Esophagus muscularis mucosa (tissue), 4 donors: ENCODE measurements around the gene CSRNP2. TPM values are rescaled to one million over a fixed set of nuclear protein-coding genes. Genes with fewer than 3 reads are reported as not detected.
"Not testable (repeated sequence)": the region's sequence is repeated elsewhere in the genome, so short reads cannot be mapped to it uniquely, and the experiment has no call there.

ENCODE experiments used
- DNase-seq: peaks from one replicate; pipeline ENCODE4 v3.0.0-alpha.2; 2017; ENCODE audit errors: extremely low spot score
- H3K27ac ChIP-seq, 4 donors: fragments of 200-600 bp; sonication (generic); replicated peaks in 1 of 4; 1 replicate in 3 of 4; 2 replicates in 1 of 4; pipeline ENCODE4 v1.5.1; 2016 to 2019; ENCODE audit warnings: mild to moderate bottlenecking in 1 of 4
- H3K27me3 ChIP-seq, 4 donors: fragments of 200-600 bp; sonication (generic); one replicate each; pipeline versions ENCODE4 v1.5.1 to v1.6.0; 2016 to 2019
- H3K36me3 ChIP-seq, 4 donors: fragments of 200-600 bp; sonication (generic); one replicate each; pipeline ENCODE4 v1.5.1; 2016 to 2019
- H3K4me1 ChIP-seq, 4 donors: fragments of 200-600 bp; sonication (generic); one replicate each; pipeline ENCODE4 v1.5.1; 2016 to 2019
- H3K4me3 ChIP-seq, 4 donors: fragments of 200-600 bp; sonication (generic); 1 replicate in 2 of 4; 2 replicates in 2 of 4; pipeline ENCODE4 v1.5.1; 2016 to 2019; ENCODE audit warnings: mild to moderate bottlenecking in 4 of 4, moderate library complexity in 1 of 4
- H3K9me3 ChIP-seq, 4 donors: fragments of 200-600 bp; sonication (generic); 1 replicate in 3 of 4; 2 replicates in 1 of 4; pipeline ENCODE4 v1.5.1; 2016 to 2019
- EP300 ChIP-seq: sonication (generic); formaldehyde crosslinking; IDR thresholded peaks from one replicate; pipeline ENCODE4 v1.6.1; 2017; ENCODE audit warnings: antibody characterized with exemption
- POLR2A ChIP-seq: fragments of 450-650 bp; IDR thresholded peaks from one replicate; pipeline ENCODE4 v1.6.1; 2017; ENCODE audit warnings: antibody characterized with exemption, moderate library complexity, mild to moderate bottlenecking, low read depth
- POLR2AphosphoS5 ChIP-seq, 2 donors: sonication (generic); formaldehyde crosslinking; IDR thresholded peaks; one replicate each; pipeline ENCODE4 v1.6.1; 2017; ENCODE audit warnings: antibody characterized with exemption in 2 of 2
- WGBS: methylation state at CpG from one replicate; pipeline ENCODE4 v1.1.5; 2018; 5-methylcytosine and 5-hydroxymethylcytosine counted together
- intact Hi-C: fragments of 100-400 bp; cut with DNase I; formaldehyde crosslinking; loops from one replicate; pipeline ENCODE4 v1.15.1; 2023
- total RNA-seq, 4 donors: library from RNA; depleted of rRNA; stranded (reverse); fragments of >200 nt; gene quantifications; one replicate each; pipeline versions ENCODE4 v1.1.0 to v1.2.1, GENCODE V29; 2016
- TF ChIP-seq, protein P1 (sequence below), 3 experiments: fragments of 200-600 bp in 2 of 3; fragments of 450-650 bp in 1 of 3; sonication (generic) in 2 of 3; IDR thresholded peaks; one replicate each; pipeline ENCODE4 v1.5.1; 2017 to 2019; ENCODE audit warnings: antibody characterized with exemption in 3 of 3, mild to moderate bottlenecking in 2 of 3, moderate library complexity in 1 of 3

CSRNP2 gene
- total RNA-seq, 4 donors from 2014 or later, result 20.3 to 31.5 (median 25.5) TPM

DNA sequence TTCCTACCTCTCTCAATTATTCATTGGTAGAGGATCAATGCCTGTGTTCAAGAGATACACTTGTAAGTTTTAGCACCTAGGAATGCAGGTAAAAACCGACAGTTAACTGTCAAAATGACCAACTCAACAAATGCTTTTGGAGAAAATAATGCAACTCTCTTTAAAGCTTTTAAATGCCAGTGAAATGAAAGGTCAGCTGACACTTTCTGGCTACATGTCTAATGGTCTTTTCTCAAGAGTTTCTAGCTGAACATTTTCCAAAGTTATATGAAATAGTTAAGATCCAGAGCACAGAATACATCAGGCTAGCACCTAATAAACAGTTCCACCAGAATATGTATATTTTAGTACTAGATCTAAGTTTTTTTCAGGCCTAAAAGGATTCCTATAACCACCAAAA is 2.0 kb downstream of the CSRNP2 start:
- H3K4me1 ChIP-seq, result peaks cover 25 to 55% (median 53%) of the 10 kb centered on the region in 4 donors
- H3K27me3 ChIP-seq, result peaks cover 0 to 3% (median 0%) of the 10 kb centered on the region in 4 donors
- H3K36me3 ChIP-seq, result no peaks in the 10 kb centered on the region
- WGBS, result 67% methylated on average over 1 of the region's 1 CpG
- no peak overlapping the region for H3K27ac ChIP-seq
- H3K9me3 ChIP-seq, result no peaks in the 10 kb centered on the region
- H3K4me3 ChIP-seq, result no peak overlapping the region
- DNase-seq, result no peak
- TF ChIP-seq POLR2A, result no peak
- no peak for TF ChIP-seq EP300
- TF ChIP-seq, protein P1, sequence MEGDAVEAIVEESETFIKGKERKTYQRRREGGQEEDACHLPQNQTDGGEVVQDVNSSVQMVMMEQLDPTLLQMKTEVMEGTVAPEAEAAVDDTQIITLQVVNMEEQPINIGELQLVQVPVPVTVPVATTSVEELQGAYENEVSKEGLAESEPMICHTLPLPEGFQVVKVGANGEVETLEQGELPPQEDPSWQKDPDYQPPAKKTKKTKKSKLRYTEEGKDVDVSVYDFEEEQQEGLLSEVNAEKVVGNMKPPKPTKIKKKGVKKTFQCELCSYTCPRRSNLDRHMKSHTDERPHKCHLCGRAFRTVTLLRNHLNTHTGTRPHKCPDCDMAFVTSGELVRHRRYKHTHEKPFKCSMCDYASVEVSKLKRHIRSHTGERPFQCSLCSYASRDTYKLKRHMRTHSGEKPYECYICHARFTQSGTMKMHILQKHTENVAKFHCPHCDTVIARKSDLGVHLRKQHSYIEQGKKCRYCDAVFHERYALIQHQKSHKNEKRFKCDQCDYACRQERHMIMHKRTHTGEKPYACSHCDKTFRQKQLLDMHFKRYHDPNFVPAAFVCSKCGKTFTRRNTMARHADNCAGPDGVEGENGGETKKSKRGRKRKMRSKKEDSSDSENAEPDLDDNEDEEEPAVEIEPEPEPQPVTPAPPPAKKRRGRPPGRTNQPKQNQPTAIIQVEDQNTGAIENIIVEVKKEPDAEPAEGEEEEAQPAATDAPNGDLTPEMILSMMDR (IDR thresholded peaks at IDR 0.05), result no peak
- intact Hi-C loops, result loop anchor here (5.0 kb wide), 1 partner anchor 136 kb away; the partner anchor contains the start of gene POU6F1

DNA sequence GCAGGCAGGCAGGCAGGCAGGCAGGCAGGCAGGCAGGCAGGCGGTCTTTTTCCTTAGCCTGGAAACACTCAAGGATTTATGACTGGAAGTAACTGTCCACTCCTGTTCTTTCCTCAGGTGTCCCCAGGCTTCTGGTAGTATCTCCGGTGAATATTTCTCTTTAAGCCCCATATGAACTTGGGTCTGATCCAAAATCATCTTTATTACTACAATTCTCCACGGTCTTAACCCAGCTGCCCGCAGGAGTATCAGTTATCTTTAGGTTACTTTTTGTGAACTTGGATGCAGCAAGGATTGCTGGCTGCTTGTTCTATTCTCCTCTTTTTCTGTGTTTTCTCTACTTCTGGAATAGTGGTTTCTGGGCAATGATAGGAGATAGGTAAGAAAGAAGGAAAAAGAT is 3.3 kb downstream of the CSRNP2 start:
- Histone ChIP-seq H3K4me3 (no peak overlapping the region), H3K36me3 (peaks cover 0 to 8% (median 2%) of the 10 kb centered on the region in 4 donors), H3K4me1 (peaks cover 37 to 68% (median 66%) of the 10 kb centered on the region in 4 donors), H3K27ac (peak overlapping the region in 1 of 4 donors; percentile 25), H3K27me3 (peaks cover 0 to 3% (median 0%) of the 10 kb centered on the region in 4 donors), H3K9me3 (no peaks in the 10 kb centered on the region)
- intact Hi-C loops, result loop anchor here (5.0 kb wide), 1 partner anchor 137 kb away; the partner anchor contains the start of gene POU6F1
- DNase-seq, result no peak
- 69% methylated on average over 4 of the region's 4 CpGs for WGBS
- TF ChIP-seq POLR2A (no peak), POLR2AphosphoS5 (IDR thresholded peaks at IDR 0.05) (no peak), EP300 (no peak)
- TF ChIP-seq, protein P1 (IDR thresholded peaks at IDR 0.05), result no peak

DNA sequence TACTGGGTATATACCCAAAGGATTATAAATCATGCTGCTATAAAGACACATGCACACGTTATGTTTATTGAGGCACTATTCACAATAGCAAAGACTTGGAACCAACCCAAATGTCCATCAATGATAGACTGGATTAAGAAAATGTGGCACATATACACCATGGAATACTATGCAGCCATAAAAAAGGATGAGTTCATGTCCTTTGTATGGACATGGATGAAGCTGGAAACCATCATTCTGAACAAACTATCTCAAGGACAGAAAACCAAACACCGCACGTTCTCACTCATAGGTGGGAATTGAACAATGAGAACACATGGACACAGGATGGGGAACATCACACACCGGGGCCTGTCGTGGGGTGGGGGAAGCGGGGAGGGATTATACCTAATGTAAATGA is 4.5 kb downstream of the CSRNP2 start:
- DNase-seq, intact Hi-C loops, H3K4me3 ChIP-seq, H3K27me3 ChIP-seq, H3K9me3 ChIP-seq, H3K27ac ChIP-seq: not testable (repeated sequence)
- WGBS, result 88% methylated on average over 6 of the region's 6 CpGs
- Histone ChIP-seq H3K4me1 (peaks cover 37 to 69% (median 67%) of the 10 kb centered on the region in 4 donors), H3K36me3 (peaks cover 0 to 12% (median 8%) of the 10 kb centered on the region in 4 donors)

DNA sequence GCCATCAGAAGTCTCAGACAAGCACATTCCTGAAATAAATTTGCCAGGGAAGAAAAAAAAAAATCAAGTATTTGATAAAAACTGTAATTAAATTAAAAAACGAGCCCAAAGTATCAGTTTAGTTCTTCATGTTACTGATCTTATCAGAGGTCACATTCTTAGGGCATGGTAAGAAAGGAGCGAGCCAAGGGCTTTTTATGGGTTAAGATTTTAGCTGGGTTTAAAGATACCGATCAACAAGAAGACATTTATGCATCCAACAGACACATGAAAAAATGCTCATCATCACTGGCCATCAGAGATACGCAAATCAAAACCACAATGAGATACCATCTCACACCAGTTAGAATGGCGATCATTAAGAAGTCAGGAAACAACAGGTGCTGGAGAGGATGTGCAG is 5.0 kb downstream of the CSRNP2 start:
- H3K27me3 ChIP-seq, H3K4me3 ChIP-seq, DNase-seq, intact Hi-C loops, H3K9me3 ChIP-seq: not testable (repeated sequence)
- Histone ChIP-seq H3K27ac (peak overlapping the region; percentile 38 to 54 (median 46)), H3K36me3 (peaks cover 4 to 17% (median 13%) of the 10 kb centered on the region in 4 donors), H3K4me1 (peaks cover 34 to 66% (median 63%) of the 10 kb centered on the region in 4 donors)
- 73% methylated on average over 5 of the region's 5 CpGs for WGBS

DNA sequence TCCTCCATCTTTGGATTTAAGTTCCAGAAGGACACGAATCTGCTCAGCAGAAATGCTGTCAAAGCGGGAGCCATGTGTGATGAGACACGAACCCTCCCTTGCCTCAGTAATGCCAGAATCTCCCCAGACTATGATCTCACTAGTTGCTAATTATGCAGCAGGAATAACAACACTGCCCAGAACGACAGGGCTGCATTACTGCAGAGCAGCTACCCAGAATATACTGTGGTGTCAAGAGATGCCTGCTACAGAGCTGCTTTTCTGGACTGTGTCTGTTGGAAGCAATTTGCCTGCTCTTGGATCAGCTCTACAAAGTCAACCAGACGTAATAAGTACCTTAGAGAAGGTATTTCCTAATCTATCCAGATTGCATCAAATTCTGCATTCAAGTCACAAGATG is 5.5 kb downstream of the CSRNP2 start:
- H3K4me1 ChIP-seq, result peaks cover 34 to 66% (median 63%) of the 10 kb centered on the region in 4 donors

More for the DNA sequence above, 5.5 kb downstream of the CSRNP2 start:
- 34% methylated on average over 5 of the region's 5 CpGs for WGBS
- H3K4me3 ChIP-seq, result no peak overlapping the region
- TF ChIP-seq POLR2A, result no peak
- peak in 1 of 2 donors; percentile 33 for TF ChIP-seq POLR2AphosphoS5 (IDR thresholded peaks at IDR 0.05)
- TF ChIP-seq, protein P1 (IDR thresholded peaks at IDR 0.05), result no peak
- no peak for TF ChIP-seq EP300
- peak overlapping the region; percentile 38 to 54 (median 46) for H3K27ac ChIP-seq
- intact Hi-C loops, result no loop called here
- H3K9me3 ChIP-seq, result no peaks in the 10 kb centered on the region
- H3K36me3 ChIP-seq, result peaks cover 8 to 22% (median 17%) of the 10 kb centered on the region in 4 donors
- no peaks in the 10 kb centered on the region for H3K27me3 ChIP-seq
- no peak for DNase-seq
